Measurements from ENCODE around the gene CALN1. TPM values are rescaled to one million over a fixed set of nuclear protein-coding genes. Genes with fewer than 3 reads are reported as not detected.

The CALN1 gene
- total and polyA plus RNA-seq, 2 of the 8 experiments (the other 6 are each of a cell fraction or from before 2014, with no cell fraction given): 6.4 to 15.2 TPM

GRCh38 chr7:71970725-71971124, 441.4 kb downstream of the CALN1 start:
- H3K4me3 ChIP-seq (ENCODE audit: extremely low read depth in 1 of 4, insufficient read depth in 2 of 4, low read depth in 3 of 4, low read length in 4 of 4): no peak overlapping the region
- no peak overlapping the region for H4K8ac ChIP-seq (ENCODE audit: extremely low read depth, insufficient read depth, low read length)
- no peaks in the 10 kb centered on the region for H3K27me3 ChIP-seq (replicated peaks in 1 of 4; ENCODE audit: control insufficient read depth in 3 of 4, extremely low read depth in 1 of 4, insufficient read depth in 3 of 4, low read length in 3 of 4)
- H3K56ac ChIP-seq (replicated peaks; ENCODE audit: insufficient read length, low read depth, low read length): no peak overlapping the region
- DNase-seq (ENCODE audit: low read depth in 1 of 2, low spot score in 2 of 2): no peak
- no peak overlapping the region for H2BK20ac ChIP-seq (ENCODE audit: low read length)
- H2BK15ac ChIP-seq (ENCODE audit: low read length): no peak overlapping the region
- no peak overlapping the region for H3K14ac ChIP-seq (ENCODE audit: insufficient read length)
- no peaks in the 10 kb centered on the region; a peak in 1 of 8 replicates for H3K36me3 ChIP-seq (ENCODE audit: control insufficient read depth in 2 of 4, insufficient read depth in 4 of 4, low read length in 3 of 4)
- H2BK5ac ChIP-seq (ENCODE audit: low read depth, low read length): no peak overlapping the region
- TF ChIP-seq ATF2 (IDR thresholded peaks at IDR 0.05; ENCODE audit: low read length) (no peak), YY1 (IDR thresholded peaks at IDR 0.05; ENCODE audit: low read depth, low read length) (no peak), CHD2 (IDR thresholded peaks at IDR 0.05; ENCODE audit: low read length) (no peak), E2F6 (IDR thresholded peaks at IDR 0.05) (no peak), SP4 (IDR thresholded peaks at IDR 0.05; ENCODE audit: low read length) (no peak), EZH2 (IDR thresholded peaks at IDR 0.05; ENCODE audit: low read depth, low read length, severe bottlenecking) (no peak), RFX5 (IDR thresholded peaks at IDR 0.05; ENCODE audit: borderline replicate concordance, low read depth, low read length) (no peak), BRCA1 (IDR thresholded peaks at IDR 0.05; ENCODE audit: low read depth, low read length) (no peak), KDM5A (IDR thresholded peaks at IDR 0.05; ENCODE audit: low read length) (no peak), CBX5 (IDR thresholded peaks at IDR 0.05; ENCODE audit: low read depth, low read length) (no peak), GTF2F1 (IDR thresholded peaks at IDR 0.05; ENCODE audit: borderline replicate concordance, low read depth, low read length) (no peak), ASH2L (IDR thresholded peaks at IDR 0.05; ENCODE audit: low read length) (no peak), JUN (IDR thresholded peaks at IDR 0.05; ENCODE audit: low read depth, low read length) (no peak)
- 83% methylated on average over 3 of the region's 3 CpGs; no CpG with 5 or more reads in 1 of the 2 experiments for WGBS, 2 experiments (ENCODE audit: extremely low coverage in 1 of 2, insufficient coverage in 1 of 2, insufficient read length in 1 of 2, insufficient replicate concordance in 2 of 2, low coverage in 1 of 2, low lambda C conversion rate in 2 of 2, missing lambda C conversion rate in 1 of 2)
- no peaks in the 10 kb centered on the region for H3K79me2 ChIP-seq (ENCODE audit: control insufficient read depth in 1 of 2, insufficient read depth in 2 of 2, low read length in 2 of 2)
- no peaks in the 10 kb centered on the region for H4K20me1 ChIP-seq (replicated peaks in 1 of 2; ENCODE audit: control insufficient read depth in 1 of 2, insufficient read depth in 2 of 2, low read length in 2 of 2)
- no peak overlapping the region for H3K27ac ChIP-seq (ENCODE audit: low read depth, low read length)
- POLR2A ChIA-PET (ENCODE audit: partially characterized antibody): no interaction called here
- H2BK120ac ChIP-seq (replicated peaks; ENCODE audit: low read depth, low read length): no peak overlapping the region
- H3K18ac ChIP-seq (ENCODE audit: extremely low read depth, low read length): no peak overlapping the region
- no peak overlapping the region for H4K91ac ChIP-seq (replicated peaks; ENCODE audit: insufficient read length, low read length)
- H3K4ac ChIP-seq (replicated peaks; ENCODE audit: insufficient read length, low read depth, low read length): no peak overlapping the region
- no peak overlapping the region for H3K23ac ChIP-seq (ENCODE audit: insufficient read length)
- H2BK12ac ChIP-seq (ENCODE audit: low read depth, low read length): no peak overlapping the region
- no peak overlapping the region for H3K4me2 ChIP-seq (ENCODE audit: insufficient read depth in 1 of 2, low read depth in 2 of 2, low read length in 2 of 2)
- H4K5ac ChIP-seq (ENCODE audit: insufficient read length, low read depth, low read length): no peak overlapping the region
- H3K23me2 ChIP-seq (ENCODE audit: low read depth, low read length): no peaks in the 10 kb centered on the region; the same call in 1 of the 2 replicates
- no peak overlapping the region for H3K9ac ChIP-seq (replicated peaks in 1 of 4; ENCODE audit: extremely low read depth in 1 of 4, low read depth in 3 of 4, low read length in 3 of 4)
- no peak overlapping the region for H2AFZ ChIP-seq (ENCODE audit: low read length)
- H3K79me1 ChIP-seq (ENCODE audit: low read depth, low read length): no peaks in the 10 kb centered on the region
- H2AK5ac ChIP-seq (ENCODE audit: low read depth, low read length): no peak overlapping the region
- FAIRE-seq: no peak
- no peaks in the 10 kb centered on the region for H3K9me3 ChIP-seq (ENCODE audit: insufficient read depth in 2 of 2, low read depth in 1 of 2, low read length in 1 of 2)
- no peaks in the 10 kb centered on the region for H3K4me1 ChIP-seq (replicated peaks in 1 of 4; ENCODE audit: control insufficient read depth in 3 of 4, insufficient read depth in 4 of 4, low read length in 3 of 4)
- CTCF ChIA-PET (ENCODE audit: partially characterized antibody): interaction anchor here (0.7 kb wide), 1 partner anchor 218 kb away, joined by 3 read pairs; no protein-coding TSS in a partner anchor

Measured in H1 (cell line).